Naive B cell (primary cell): Measurements from ENCODE around the gene VWA5B2. TPM values are rescaled to one million over a fixed set of nuclear protein-coding genes. Genes with fewer than 3 reads are reported as not detected.

Source experiments
- ATAC-seq, 2 donors: fragments of 150-1000 bp; cut with Tn5 transposase; 2 replicates each; pipeline ENCODE4 v1.10.0; 2021; ENCODE audit warnings: low read depth in 2 of 2, mild to moderate bottlenecking in 2 of 2, moderate library complexity in 2 of 2
- DNase-seq: peaks from one replicate; pipeline ENCODE4 v3.0.0; 2022
- H3K27ac Mint-ChIP-seq, 6 donors: one replicate each; pipeline ENCODE4 v1.8.0; 2020 to 2022; ENCODE audit warnings: mild to moderate bottlenecking in 6 of 6, mixed read lengths in 6 of 6, moderate library complexity in 5 of 6, inconsistent platforms in 2 of 6
- H3K27me3 Mint-ChIP-seq, 3 donors: one replicate each; pipeline ENCODE4 v1.8.0; 2021 to 2022; ENCODE audit warnings: mixed read lengths in 3 of 3, mild to moderate bottlenecking in 1 of 3
- H3K36me3 Mint-ChIP-seq, 2 donors: one replicate each; pipeline ENCODE4 v1.8.0; 2020 to 2022; ENCODE audit warnings: mixed read lengths in 2 of 2, inconsistent platforms in 1 of 2, mild to moderate bottlenecking in 1 of 2
- H3K4me1 Mint-ChIP-seq, 3 donors: one replicate each; pipeline ENCODE4 v1.8.0; 2020 to 2022; ENCODE audit warnings: mixed read lengths in 3 of 3, inconsistent platforms in 1 of 3, mild to moderate bottlenecking in 1 of 3, moderate library complexity in 1 of 3
- H3K4me3 Mint-ChIP-seq, 8 donors: one replicate each; pipeline ENCODE4 v1.8.0; 2020 to 2022; ENCODE audit warnings: mild to moderate bottlenecking in 8 of 8, mixed read lengths in 8 of 8, moderate library complexity in 8 of 8, inconsistent platforms in 2 of 8
- H3K9me3 Mint-ChIP-seq, 7 donors: one replicate each; pipeline ENCODE4 v1.8.0; 2020 to 2022; ENCODE audit warnings: mixed read lengths in 7 of 7, mild to moderate bottlenecking in 5 of 7, inconsistent platforms in 2 of 7, moderate library complexity in 1 of 7
- polyA plus RNA-seq, 6 donors: library from polyadenylated mRNA; unstranded; fragments of 300-500 nt; fragmentation: Illumina TruSeq; gene quantifications; one replicate each; pipeline ENCODE4 v1.2.3, GENCODE V29; 2021; ENCODE audit warnings: low read depth in 6 of 6

The VWA5B2 gene
- polyA plus RNA-seq, 6 donors from 2014 or later, result not detected

GRCh38 chr3:184277366-184277765 lies 48.0 kb downstream of the VWA5B2 start:
- no peak for ATAC-seq

GRCh38 chr3:184282941-184283340 lies 53.6 kb downstream of the VWA5B2 start:
- peak overlapping the region in 1 of 6 donors; percentile 80 for H3K27ac Mint-ChIP-seq
- H3K4me3 Mint-ChIP-seq, result no peak overlapping the region
- no peaks in the 10 kb centered on the region for H3K36me3 Mint-ChIP-seq
- H3K9me3 Mint-ChIP-seq, result no peaks in the 10 kb centered on the region
- DNase-seq (no peak), ATAC-seq (no peak)
- peaks cover 32 to 72% (median 60%) of the 10 kb centered on the region in 3 donors for H3K27me3 Mint-ChIP-seq
- H3K4me1 Mint-ChIP-seq, result no peaks in the 10 kb centered on the region

More at GRCh38 chr3:184277366-184277765, 48.0 kb downstream of the VWA5B2 start:
- Mint-ChIP-seq H3K4me1 (peaks cover 0 to 7% (median 6%) of the 10 kb centered on the region in 3 donors), H3K27me3 (peaks cover 53 to 78% (median 72%) of the 10 kb centered on the region in 3 donors), H3K9me3 (no peaks in the 10 kb centered on the region), H3K36me3 (peaks cover 0 to 8% of the 10 kb centered on the region in 2 donors), H3K4me3 (no peak overlapping the region), H3K27ac (no peak overlapping the region)
- DNase-seq, result no peak

- H3K27ac Mint-ChIP-seq, result no peak overlapping the region
- H3K27me3 Mint-ChIP-seq, result peaks cover 29 to 64% (median 54%) of the 10 kb centered on the region in 3 donors
- ATAC-seq, result no peak
- no peak for DNase-seq
- H3K9me3 Mint-ChIP-seq, result no peaks in the 10 kb centered on the region
- H3K4me1 Mint-ChIP-seq, result no peaks in the 10 kb centered on the region
- H3K4me3 Mint-ChIP-seq, result no peak overlapping the region
- no peaks in the 10 kb centered on the region for H3K36me3 Mint-ChIP-seq
These were observed 54.3 kb downstream of the VWA5B2 start for GRCh38 chr3:184283681-184284080.

- Mint-ChIP-seq H3K9me3 (no peaks in the 10 kb centered on the region), H3K4me1 (no peaks in the 10 kb centered on the region), H3K27me3 (peaks cover 27 to 57% (median 47%) of the 10 kb centered on the region in 3 donors), H3K36me3 (no peaks in the 10 kb centered on the region), H3K4me3 (no peak overlapping the region), H3K27ac (no peak overlapping the region)
- DNase-seq (no peak), ATAC-seq (no peak)
These were observed 55.3 kb downstream of the VWA5B2 start for GRCh38 chr3:184284696-184285095.

GRCh38 chr3:184289426-184289938 lies 60.1 kb downstream of the VWA5B2 start:
- H3K9me3 Mint-ChIP-seq, result no peaks in the 10 kb centered on the region
- H3K27me3 Mint-ChIP-seq, result peaks cover 15 to 59% (median 48%) of the 10 kb centered on the region in 3 donors
- H3K4me3 Mint-ChIP-seq, result no peak overlapping the region
- no peaks in the 10 kb centered on the region for H3K4me1 Mint-ChIP-seq
- peak; percentile 24 for DNase-seq
- no peak overlapping the region for H3K27ac Mint-ChIP-seq
- H3K36me3 Mint-ChIP-seq, result no peaks in the 10 kb centered on the region
- peak; percentile 53 to 66 for ATAC-seq

- ATAC-seq, result no peak
- no peaks in the 10 kb centered on the region for H3K36me3 Mint-ChIP-seq
- H3K4me1 Mint-ChIP-seq, result no peaks in the 10 kb centered on the region
- no peak overlapping the region for H3K27ac Mint-ChIP-seq
- H3K27me3 Mint-ChIP-seq, result peaks cover 15 to 52% (median 40%) of the 10 kb centered on the region in 3 donors
- no peaks in the 10 kb centered on the region for H3K9me3 Mint-ChIP-seq
- no peak overlapping the region for H3K4me3 Mint-ChIP-seq
- DNase-seq, result no peak
These were observed 60.9 kb downstream of the VWA5B2 start for GRCh38 chr3:184290331-184290730.

GRCh38 chr3:184291044-184291737 lies 61.8 kb downstream of the VWA5B2 start:
- H3K4me1 Mint-ChIP-seq, result no peaks in the 10 kb centered on the region

More at GRCh38 chr3:184291044-184291737, 61.8 kb downstream of the VWA5B2 start:
- DNase-seq, result no peak
- Mint-ChIP-seq H3K27ac (no peak overlapping the region), H3K4me3 (no peak overlapping the region), H3K9me3 (no peaks in the 10 kb centered on the region), H3K36me3 (no peaks in the 10 kb centered on the region), H3K27me3 (peaks cover 6 to 44% (median 31%) of the 10 kb centered on the region in 3 donors)
- no peak for ATAC-seq

Other genes with a start within 250 kb of the VWA5B2 start
- 10 to 100 TPM in 3 of 6 donors, 1 to 10 TPM in 3; 8.3 to 15.1 (median 10.5) TPM for gene ABCC5, start 211.7 kb upstream of the VWA5B2 start, polyA plus RNA-seq
- gene HTR3D, start 197.8 kb upstream of the VWA5B2 start, polyA plus RNA-seq, result not detected
- not detected for gene HTR3C, start 176.5 kb upstream of the VWA5B2 start, polyA plus RNA-seq
- gene HTR3E, start 132.5 kb upstream of the VWA5B2 start, polyA plus RNA-seq, result not detected
- 10 to 100 TPM; 31.5 to 54.4 (median 37.7) TPM for gene EIF2B5, start 94.2 kb upstream of the VWA5B2 start, polyA plus RNA-seq
- 10 to 100 TPM in 4 of 6 donors, 1 to 10 TPM in 2; 4.6 to 17.3 (median 12.1) TPM for gene DVL3, start 74.2 kb upstream of the VWA5B2 start, polyA plus RNA-seq
- 100 to 1,000 TPM; 214 to 318 (median 245) TPM for gene AP2M1, start 54.7 kb upstream of the VWA5B2 start, polyA plus RNA-seq
- 10 to 100 TPM; 24.6 to 45.7 (median 30.0) TPM for gene ABCF3, start 43.4 kb upstream of the VWA5B2 start, polyA plus RNA-seq
- gene ALG3, start 19.4 kb downstream of the VWA5B2 start, polyA plus RNA-seq, result 10 to 100 TPM; 33.9 to 57.3 (median 39.1) TPM
- gene EEF1AKMT4, start 20.1 kb downstream of the VWA5B2 start, polyA plus RNA-seq, result 1 to 10 TPM; 2.1 to 4.3 (median 2.4) TPM
- gene CAMK2N2, start 32.0 kb downstream of the VWA5B2 start, polyA plus RNA-seq, result not detected
- gene ECE2, start 46.4 kb downstream of the VWA5B2 start, polyA plus RNA-seq, result not detected
- 100 to 1,000 TPM; 144 to 190 (median 160) TPM for gene PSMD2, start 69.7 kb downstream of the VWA5B2 start, polyA plus RNA-seq
- gene EIF4G1, start 85.0 kb downstream of the VWA5B2 start, polyA plus RNA-seq, result 10 to 100 TPM in 5 of 6 donors, 1 to 10 TPM in 1; 6.4 to 30.0 (median 14.1) TPM
- gene FAM131A, start 108.0 kb downstream of the VWA5B2 start, polyA plus RNA-seq, result 1 to 10 TPM; 3.6 to 8.5 (median 4.1) TPM
- 1 to 10 TPM in 3 of 6 donors, under 1 TPM in 1, not detected in 2; 0.35 to 1.8 (median 1.3) TPM for gene CLCN2, start 132.0 kb downstream of the VWA5B2 start, polyA plus RNA-seq
- gene POLR2H, start 132.1 kb downstream of the VWA5B2 start, polyA plus RNA-seq, result 10 to 100 TPM; 34.4 to 61.0 (median 49.1) TPM
- gene THPO, start 148.6 kb downstream of the VWA5B2 start, polyA plus RNA-seq, result not detected
- not detected for gene CHRD, start 150.5 kb downstream of the VWA5B2 start, polyA plus RNA-seq